ENCODE data around the gene HRG. TPM values are rescaled to one million over a fixed set of nuclear protein-coding genes. Genes with fewer than 3 reads are reported as not detected.
A peak's percentile ranks its signal among the peaks of the same experiment; 100 is the strongest.
"Not testable (repeated sequence)": the region's sequence is repeated elsewhere in the genome, so short reads cannot be mapped to it uniquely, and the experiment has no call there.

The HRG gene
- total RNA-seq, 1 experiment from 2014 or later = not detected

DNA sequence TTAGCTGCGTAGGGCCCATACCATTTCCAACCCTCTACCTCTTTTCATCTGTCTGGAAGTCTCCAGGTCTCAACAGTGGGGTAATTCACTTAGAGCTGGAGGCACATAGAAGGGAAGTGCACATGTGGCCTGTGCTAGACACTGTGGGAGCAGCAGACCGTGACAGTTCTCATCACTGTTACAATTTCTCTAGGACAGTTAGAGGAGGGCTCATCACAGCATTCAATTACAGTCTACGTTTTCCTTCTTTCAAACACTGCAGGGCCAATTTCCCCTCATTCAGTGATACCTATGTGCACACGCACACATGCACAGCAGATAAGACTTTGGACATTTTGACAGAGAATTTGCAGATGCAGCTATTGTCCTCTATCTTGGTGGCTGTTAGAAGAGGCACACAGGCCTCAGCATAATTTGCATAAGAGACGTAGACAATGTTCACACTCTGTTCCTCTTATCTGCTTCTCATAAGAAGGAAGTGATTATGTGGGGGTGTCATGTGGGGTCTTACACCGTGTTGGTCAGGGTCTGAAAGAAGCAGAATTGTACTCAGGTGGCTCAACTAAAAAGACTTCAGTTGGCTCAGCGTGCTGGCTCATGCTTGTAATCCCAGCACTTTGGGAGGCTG is 12.6 kb upstream of the HRG start:
- H3K4me3 ChIP-seq = no peak overlapping the region
- H3K27me3 ChIP-seq = peaks cover 12% of the 10 kb centered on the region
- H3K36me3 ChIP-seq = no peaks in the 10 kb centered on the region
- DNase-seq = no peak
- 0 out of 2 replicates have a peak, but pooled peaks cover 2% of the 10 kb centered on the region for H3K9me3 ChIP-seq

GRCh38 chr3:186653984-186654383 is 11.8 kb upstream of the HRG start:
- DNase-seq = peak; percentile 13
- no peaks in the 10 kb centered on the region for H3K36me3 ChIP-seq
- no peak overlapping the region for H3K4me3 ChIP-seq
- peaks cover 11% of the 10 kb centered on the region for H3K27me3 ChIP-seq
- 0 out of 2 replicates have a peak, but pooled peaks cover 2% of the 10 kb centered on the region for H3K9me3 ChIP-seq

DNA sequence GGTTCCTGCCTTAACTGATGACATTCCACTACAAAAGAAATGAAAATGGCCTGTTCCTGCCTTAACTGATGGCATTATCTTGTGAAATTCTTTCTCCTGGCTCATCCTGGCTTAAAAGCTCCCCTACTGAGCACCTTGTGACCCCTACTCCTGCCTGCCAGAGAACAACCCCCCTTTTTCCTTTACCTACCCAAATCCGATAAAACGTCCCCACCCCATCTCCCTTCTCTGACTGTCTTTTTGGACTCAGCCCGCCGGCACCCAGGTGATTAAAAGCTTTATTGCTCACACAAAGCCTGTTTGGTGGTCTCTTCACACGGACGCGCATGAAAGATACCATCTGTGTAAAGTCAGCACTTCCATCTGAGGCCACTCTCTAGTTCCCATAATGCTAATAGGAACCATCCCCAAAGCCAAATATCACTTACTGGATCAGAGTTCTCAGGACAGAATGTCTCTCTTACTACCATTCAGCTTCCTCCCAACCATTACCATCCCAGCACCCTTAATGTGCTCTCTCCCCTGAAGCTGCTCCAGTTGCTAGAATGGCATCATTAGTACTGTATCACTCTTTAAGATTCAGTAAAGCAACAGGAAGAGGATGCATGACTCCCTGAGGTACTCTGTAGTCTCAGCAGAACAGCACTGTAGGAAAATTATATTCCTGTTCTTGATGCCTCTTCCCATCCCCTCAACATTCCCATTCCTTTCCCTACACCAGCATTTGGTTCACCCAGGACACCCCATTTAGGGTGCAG is 2.3 kb upstream of the HRG start:
- peaks cover 17% of the 10 kb centered on the region for H3K27me3 ChIP-seq
- H3K4me3 ChIP-seq = no peak overlapping the region
- no peaks in the 10 kb centered on the region for H3K9me3 ChIP-seq
- H3K36me3 ChIP-seq = no peaks in the 10 kb centered on the region
- DNase-seq = no peak

DNA sequence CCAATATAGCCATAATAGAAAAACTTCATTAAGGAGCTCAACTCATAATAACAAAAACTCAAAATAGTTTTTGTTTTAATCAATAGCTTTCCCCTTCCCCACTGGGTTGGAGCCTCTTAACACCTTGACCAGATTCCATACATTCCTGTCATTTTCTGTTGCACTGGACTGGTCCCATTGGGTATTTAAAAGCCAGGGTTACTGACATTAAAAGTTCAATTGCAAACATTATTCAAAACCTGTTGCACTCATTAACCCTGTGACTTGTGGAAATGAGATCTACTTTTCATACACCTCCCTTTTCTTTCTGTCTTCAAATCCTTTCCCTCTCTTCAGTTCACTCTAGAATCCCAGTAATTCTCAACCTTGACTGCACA is 1.7 kb upstream of the HRG start:
- H3K4me3 ChIP-seq = no peak overlapping the region
- H3K36me3 ChIP-seq = no peaks in the 10 kb centered on the region
- no peaks in the 10 kb centered on the region for H3K9me3 ChIP-seq
- DNase-seq = no peak
- peaks cover 17% of the 10 kb centered on the region for H3K27me3 ChIP-seq

DNA sequence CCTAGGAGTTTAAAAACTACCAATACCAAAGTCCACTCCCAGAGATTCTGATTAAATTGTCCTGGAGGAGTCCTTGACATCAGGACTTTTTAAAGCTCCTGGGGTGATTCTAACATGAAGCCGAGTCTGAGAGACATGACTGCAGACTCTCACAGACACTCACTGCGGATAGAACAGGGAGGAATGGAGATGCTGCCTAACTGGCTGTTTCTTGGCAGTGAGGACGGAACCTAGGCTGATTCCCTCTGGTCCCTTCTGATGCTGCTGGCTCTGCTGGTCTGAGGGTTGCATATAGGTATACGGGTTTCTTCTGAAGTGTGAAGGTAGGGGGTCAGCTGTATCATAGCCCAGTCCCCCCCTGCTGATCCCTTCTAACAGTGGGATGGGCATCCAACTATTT is 1.3 kb upstream of the HRG start:
- H3K9me3 ChIP-seq = no peaks in the 10 kb centered on the region
- no peak for DNase-seq
- H3K36me3 ChIP-seq = no peaks in the 10 kb centered on the region
- H3K27me3 ChIP-seq = peaks cover 17% of the 10 kb centered on the region
- no peak overlapping the region for H3K4me3 ChIP-seq

DNA sequence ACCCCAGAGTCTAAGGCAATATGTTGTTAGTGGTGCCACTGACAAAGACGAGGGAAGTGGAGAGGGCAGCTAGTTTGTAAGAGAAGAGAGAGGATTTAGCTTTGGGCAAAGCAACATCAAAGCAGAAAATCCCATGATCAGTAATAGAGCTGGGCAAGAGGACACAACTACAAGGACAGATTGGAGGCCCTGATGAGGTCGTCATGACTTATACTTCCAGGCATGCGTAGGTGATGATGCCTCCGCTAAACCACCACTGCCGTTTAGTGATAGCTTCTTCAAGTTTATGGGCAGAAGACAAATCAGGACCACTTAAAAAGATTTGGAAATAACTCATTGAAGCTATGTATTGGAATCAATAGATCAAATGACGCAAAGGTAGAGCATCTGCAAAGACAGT is 2.6 kb downstream of the HRG start:
- no peak overlapping the region for H3K4me3 ChIP-seq
- no peaks in the 10 kb centered on the region for H3K9me3 ChIP-seq
- peaks cover 41% of the 10 kb centered on the region for H3K27me3 ChIP-seq
- no peak for DNase-seq
- no peaks in the 10 kb centered on the region for H3K36me3 ChIP-seq

DNA sequence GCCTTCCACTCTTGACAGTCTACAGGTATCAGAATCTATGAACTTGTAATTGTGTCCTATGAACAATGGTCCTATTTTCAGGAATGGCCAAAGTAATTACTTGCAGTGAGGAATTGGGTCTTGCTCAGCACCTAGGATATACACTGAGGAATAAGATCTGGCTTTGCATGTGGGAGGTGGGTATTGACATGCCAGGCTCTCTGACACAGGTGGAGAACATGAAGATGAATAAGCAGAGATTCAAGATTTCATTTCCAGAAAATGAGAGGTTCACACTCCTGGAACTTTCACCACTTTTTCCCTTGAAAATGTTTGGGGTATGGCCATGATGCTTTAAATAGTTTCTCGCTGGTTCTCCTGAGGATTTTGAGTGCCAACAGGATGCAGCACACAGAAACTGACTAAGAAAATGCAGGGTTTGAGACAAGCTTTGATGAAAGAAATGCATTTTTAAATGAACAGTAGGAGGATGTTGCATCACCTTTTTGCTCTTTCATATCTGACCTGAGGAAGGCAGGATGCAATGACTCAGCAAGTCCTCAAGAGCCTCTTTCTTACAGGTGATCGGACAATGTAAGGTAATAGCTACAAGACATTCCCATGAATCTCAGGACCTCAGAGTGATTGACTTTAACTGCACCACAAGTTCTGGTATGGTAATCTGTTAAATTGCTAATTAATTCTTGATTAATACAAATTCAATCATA is 3.7 kb downstream of the HRG start:
- DNase-seq = no peak
- Histone ChIP-seq H3K9me3 (no peaks in the 10 kb centered on the region), H3K27me3 (peaks cover 44% of the 10 kb centered on the region), H3K36me3 (no peaks in the 10 kb centered on the region), H3K4me3 (no peak overlapping the region)

- H3K4me3 ChIP-seq = no peak overlapping the region
These were observed 4.3 kb downstream of the HRG start for GRCh38 chr3:186670155-186670554.

DNA sequence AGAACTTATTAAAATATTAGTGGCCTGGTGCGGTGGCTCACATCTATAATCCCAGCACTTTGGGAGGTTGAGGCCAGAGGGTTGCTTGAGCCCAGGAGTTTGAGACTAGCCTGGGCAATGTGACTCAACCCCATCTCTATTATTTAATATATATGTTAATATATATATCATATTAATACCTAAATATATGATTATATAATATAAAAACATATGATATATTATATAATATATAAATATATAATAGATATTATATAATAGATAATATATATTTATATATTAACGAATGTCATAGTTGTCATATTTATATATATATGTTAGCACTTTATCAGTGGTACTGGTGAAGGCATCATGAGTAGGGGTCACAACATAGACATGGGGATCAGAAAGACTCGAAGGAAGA is 5.2 kb downstream of the HRG start:
- no peak overlapping the region for H3K4me3 ChIP-seq
- no peak for DNase-seq
- no peaks in the 10 kb centered on the region for H3K9me3 ChIP-seq
- no peaks in the 10 kb centered on the region for H3K36me3 ChIP-seq
- peaks cover 50% of the 10 kb centered on the region for H3K27me3 ChIP-seq

More at GRCh38 chr3:186670155-186670554, 4.3 kb downstream of the HRG start:
- H3K9me3 ChIP-seq = no peaks in the 10 kb centered on the region
- no peak for DNase-seq
- no peaks in the 10 kb centered on the region for H3K36me3 ChIP-seq
- peaks cover 51% of the 10 kb centered on the region for H3K27me3 ChIP-seq

DNA sequence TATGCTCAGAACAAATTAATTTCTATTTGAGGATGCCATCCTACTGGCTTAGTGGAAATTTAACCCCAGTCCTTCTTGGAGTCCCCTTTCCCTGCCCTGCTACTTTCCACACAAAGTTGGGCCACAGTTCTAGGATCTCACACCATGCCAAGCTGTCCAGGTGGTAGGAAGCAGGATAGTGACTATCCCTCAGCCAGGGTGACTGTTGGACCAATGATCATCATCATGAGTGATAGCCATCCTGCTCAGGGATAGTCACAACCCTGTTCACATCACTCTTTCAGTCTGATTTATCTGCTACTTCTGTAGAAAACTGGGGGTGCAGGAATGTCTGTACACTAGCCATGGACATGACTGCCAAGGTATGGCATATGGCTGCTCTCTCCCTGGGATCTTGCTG is 12.8 kb downstream of the HRG start:
- H3K27me3 ChIP-seq = peaks cover 67% of the 10 kb centered on the region
- no peaks in the 10 kb centered on the region for H3K36me3 ChIP-seq
- H3K9me3 ChIP-seq = no peaks in the 10 kb centered on the region
- no peak for DNase-seq
- no peak overlapping the region for H3K4me3 ChIP-seq

GRCh38 chr3:186679151-186679550 is 13.3 kb downstream of the HRG start:
- DNase-seq = no peak
- Histone ChIP-seq H3K27me3 (peaks cover 61% of the 10 kb centered on the region), H3K4me3 (no peak overlapping the region), H3K36me3 (no peaks in the 10 kb centered on the region), H3K9me3 (no peaks in the 10 kb centered on the region)

DNA sequence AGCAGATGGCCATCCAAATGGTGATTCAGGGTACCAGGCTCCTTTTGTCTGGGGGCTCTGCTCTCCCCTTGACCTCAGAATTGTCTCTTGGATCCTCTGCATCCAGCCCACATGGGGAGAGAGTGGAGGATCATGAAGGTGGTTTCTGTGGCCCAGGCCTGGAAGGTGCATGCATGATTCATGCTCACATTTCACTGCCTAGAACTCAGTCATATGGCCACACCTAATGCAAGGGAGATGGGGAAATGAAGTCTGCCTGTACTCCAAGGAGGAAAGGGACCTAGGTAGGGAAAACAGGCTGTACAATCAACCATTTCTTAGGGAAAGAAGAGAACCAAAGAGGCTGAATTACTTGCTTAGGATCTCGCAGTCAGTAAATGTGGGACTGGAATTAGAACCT is 15.1 kb downstream of the HRG start:
- DNase-seq = no peak
- Histone ChIP-seq H3K9me3 (0 out of 2 replicates have a peak, but pooled peaks cover 3% of the 10 kb centered on the region), H3K36me3 (no peaks in the 10 kb centered on the region), H3K4me3 (no peak overlapping the region), H3K27me3 (peaks cover 47% of the 10 kb centered on the region)

- Histone ChIP-seq H3K36me3 (no peaks in the 10 kb centered on the region), H3K4me3 (no peak overlapping the region), H3K9me3 (0 out of 2 replicates have a peak, but pooled peaks cover 3% of the 10 kb centered on the region), H3K27me3 (peaks cover 39% of the 10 kb centered on the region)
- DNase-seq = no peak
These were observed 17.0 kb downstream of the HRG start for GRCh38 chr3:186682812-186683211.

- Histone ChIP-seq H3K9me3 (0 out of 2 replicates have a peak, but pooled peaks cover 3% of the 10 kb centered on the region), H3K36me3 (no peaks in the 10 kb centered on the region), H3K27me3 (peaks cover 36% of the 10 kb centered on the region), H3K4me3 (no peak overlapping the region)
- no peak for DNase-seq
These were observed 18.2 kb downstream of the HRG start for GRCh38 chr3:186683979-186684378.

GRCh38 chr3:186686475-186686874 is 20.7 kb downstream of the HRG start:
- not testable (repeated sequence) for H3K36me3 ChIP-seq, DNase-seq, H3K4me3 ChIP-seq, H3K9me3 ChIP-seq
- H3K27me3 ChIP-seq = peaks cover 34% of the 10 kb centered on the region

- no peaks in the 10 kb centered on the region for H3K36me3 ChIP-seq
- H3K4me3 ChIP-seq = no peak overlapping the region
- H3K9me3 ChIP-seq = 0 out of 2 replicates have a peak, but pooled peaks cover 3% of the 10 kb centered on the region
- H3K27me3 ChIP-seq = peaks cover 35% of the 10 kb centered on the region
- DNase-seq = no peak
These were observed 21.4 kb downstream of the HRG start for GRCh38 chr3:186687120-186687651.

DNA sequence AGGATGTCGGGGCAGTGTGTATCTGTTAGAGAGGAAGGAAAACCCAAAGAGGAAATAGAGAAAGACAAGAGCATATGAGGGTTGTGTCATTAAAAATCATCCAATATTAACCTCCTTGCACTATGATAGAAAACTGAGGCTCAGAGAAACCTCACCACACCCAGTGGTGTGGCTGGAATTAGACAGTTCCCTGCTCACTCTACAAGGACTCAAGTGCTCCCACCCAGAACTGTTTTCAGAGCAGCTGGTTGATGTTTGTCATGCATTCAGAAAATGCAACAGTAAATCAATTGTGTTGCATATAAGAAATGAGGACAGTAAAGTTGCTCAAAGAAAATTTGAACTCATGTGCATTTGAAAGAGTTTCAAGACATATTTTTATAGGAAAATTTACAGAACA is 24.5 kb downstream of the HRG start:
- H3K9me3 ChIP-seq, H3K36me3 ChIP-seq, H3K4me3 ChIP-seq, DNase-seq: not testable (repeated sequence)
- peaks cover 36% of the 10 kb centered on the region for H3K27me3 ChIP-seq
